Measurements from ENCODE around the gene TMEM161A.

The TMEM161A gene

DNA sequence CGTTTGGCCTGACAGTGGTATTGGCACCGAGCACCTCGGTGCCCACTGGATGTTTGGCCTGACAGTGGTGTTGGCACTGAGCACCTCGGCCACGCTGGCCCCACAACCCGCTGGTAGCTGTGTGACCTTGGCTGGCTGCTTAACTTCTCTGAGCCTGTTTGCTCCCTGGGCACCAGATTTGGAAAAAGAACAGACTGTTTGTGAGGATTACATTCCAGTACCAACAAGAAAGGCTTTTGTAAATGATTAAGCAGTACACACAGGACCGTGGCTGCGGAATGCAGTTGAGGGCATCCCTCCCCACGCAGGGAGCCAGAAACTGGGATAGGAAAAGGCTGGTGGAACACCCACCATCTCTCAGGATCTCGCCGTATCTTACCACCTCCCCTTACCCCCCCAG, 42.6 kb downstream of the TMEM161A start:
- DNase-seq, result no peak

DNA sequence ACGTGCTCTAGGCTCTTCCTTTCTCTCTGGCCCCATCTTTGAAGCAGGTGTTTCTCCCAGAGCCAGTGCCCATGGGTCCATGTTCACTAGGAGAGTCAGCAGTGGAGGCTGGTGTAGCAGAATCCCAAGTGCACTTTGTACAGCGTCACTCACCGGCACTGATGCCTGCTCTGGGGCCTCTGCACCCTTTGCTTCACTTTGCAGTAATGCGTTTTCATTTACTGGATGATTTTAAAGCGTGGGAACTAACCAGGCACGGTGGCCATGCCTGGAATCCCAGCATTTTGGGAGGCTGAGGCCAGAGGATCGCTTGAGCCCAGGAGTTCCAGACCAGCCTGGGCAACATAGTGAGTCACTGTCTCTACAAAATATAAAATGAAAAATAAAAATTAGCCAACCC, 43.8 kb downstream of the TMEM161A start:
- no peak for DNase-seq

DNA sequence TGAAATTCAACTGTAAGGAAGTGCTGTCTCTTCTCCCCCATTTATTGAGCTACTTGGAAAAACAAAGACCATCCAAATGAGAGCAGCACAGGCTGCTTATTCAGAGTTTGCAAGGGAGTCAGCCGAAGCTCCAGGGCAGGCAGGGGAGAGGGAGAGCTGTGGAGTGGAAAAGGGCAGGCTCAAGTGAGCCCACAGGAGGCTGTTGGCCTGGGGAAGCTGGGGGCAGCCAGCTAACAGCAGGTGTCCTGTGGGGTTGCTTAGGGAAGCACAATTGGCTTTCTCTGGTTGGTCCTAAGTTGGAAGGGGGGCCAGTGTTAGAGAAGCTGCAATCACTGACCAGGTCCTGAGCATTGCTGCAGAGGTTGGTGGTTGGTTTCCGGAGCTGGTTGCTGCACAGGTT, 50.6 kb downstream of the TMEM161A start:
- DNase-seq, result no peak

DNA sequence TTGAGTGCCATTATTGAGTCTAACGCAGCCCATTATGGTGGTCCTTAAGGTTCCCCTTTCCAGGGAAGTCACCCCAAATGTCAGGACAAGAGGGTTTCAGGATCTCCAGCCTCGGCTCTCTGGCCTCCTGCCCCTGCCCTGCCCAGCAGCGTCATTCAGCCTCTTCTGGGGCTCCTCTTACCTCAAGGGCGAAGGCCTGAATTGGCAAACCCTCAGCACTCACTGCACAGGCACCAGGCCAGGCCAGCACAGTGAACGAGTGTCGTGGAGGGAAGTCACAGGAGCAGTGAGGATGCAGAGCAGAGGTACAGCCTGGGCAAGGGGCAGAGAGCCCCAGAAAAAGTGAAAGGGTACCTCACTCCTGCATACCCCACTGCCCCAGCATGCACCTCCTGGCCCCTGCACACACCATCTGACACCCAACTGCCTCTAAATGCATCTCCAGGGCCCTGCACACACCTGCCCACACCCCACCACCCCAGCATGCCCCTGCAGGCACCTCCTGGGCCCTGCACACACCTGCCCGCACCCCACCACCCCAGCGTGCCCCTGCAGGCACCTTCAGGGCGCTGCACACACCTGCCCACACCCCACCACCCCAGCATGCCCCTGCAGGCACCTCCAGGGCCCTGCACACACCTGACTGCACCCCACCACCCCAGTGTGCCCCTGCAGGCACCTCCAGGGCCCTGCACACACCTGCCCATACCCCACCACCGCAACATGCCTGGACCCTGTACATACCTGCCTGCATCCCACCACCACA, 54.7 kb downstream of the TMEM161A start:
- no peak for DNase-seq

DNA sequence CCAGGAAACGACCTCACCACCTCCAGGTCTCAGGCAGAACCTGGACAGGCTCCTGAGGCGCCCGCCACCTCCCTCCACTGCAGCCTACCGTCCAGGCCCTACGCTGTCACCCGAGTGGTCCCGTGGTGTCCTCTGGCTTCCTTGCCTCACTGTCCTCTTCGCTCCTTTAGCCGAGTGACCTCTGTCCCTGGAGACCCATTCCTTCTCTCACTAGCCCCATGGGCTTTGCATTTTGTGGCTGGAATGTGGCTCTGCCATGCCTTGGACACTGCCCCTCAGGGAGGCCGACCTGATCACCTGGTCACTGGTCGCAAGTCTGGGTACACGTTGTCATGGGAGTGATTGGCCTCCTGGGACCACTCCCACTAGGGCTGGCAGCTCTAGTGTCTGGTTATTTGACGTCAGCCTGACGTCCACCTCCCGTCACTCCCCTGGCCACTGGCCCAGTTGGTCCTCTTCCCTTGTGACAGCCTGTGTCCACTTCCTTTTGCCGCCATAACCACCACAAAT, 56.6 kb downstream of the TMEM161A start:
- no peak for DNase-seq

DNA sequence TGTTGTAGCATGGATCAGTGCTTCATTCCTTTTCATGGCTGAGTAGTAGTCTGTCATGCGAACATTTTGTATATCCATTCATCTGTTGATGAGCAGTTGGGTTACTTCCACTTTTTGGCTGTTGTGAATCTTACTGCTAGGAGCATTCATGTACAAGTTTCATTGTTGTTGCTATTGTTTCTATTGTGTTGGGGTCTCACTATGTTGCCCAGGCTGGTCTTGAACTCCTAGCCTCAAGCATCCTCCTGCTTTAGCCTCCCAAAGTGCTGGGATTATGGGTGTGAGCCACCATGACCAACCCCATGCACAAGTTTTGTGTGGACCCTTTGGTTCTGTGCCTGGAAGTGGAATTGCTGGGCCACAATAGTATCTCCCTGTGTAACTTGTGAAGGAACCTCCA, 58.7 kb downstream of the TMEM161A start:
- DNase-seq, result no peak

DNA sequence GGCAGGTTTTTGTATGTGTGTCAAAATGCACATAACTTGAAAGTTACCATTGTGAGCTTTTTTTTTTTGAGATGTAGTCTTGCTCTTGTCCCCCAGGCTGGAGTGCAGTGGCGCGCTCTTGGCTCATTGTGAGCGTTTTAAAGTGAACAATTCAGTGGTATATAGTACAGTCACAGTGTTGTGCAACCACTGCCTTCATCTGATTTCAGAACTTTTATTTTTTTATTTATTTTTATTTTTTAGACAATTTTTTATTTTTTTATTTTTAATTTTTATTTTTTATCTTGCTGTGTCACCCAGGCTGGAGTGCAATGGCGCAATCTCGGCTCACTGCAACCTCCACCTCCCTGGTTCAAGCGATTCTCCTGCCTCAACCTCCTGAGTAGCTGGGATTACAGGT, 59.5 kb downstream of the TMEM161A start:
- no peak for DNase-seq

DNA sequence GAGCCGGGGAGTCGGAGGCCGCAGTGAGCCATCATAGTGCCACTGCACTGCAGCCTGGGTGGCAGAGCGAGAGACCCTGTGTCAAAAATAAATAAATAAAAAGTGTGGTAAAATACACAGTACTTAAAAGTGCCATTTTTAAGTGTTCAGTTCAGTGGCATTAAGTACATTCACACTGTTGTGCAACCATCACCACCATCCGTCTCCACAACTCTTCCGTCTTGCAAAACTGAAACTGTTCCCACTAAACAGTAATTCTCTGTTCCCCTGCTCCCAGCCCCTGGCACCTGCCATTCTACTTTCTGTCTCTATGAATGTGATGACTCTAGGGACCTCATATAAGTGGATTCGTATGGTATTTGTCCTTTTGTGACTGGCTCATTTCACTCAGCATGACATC, 61.2 kb downstream of the TMEM161A start:
- no peak for DNase-seq

DNA sequence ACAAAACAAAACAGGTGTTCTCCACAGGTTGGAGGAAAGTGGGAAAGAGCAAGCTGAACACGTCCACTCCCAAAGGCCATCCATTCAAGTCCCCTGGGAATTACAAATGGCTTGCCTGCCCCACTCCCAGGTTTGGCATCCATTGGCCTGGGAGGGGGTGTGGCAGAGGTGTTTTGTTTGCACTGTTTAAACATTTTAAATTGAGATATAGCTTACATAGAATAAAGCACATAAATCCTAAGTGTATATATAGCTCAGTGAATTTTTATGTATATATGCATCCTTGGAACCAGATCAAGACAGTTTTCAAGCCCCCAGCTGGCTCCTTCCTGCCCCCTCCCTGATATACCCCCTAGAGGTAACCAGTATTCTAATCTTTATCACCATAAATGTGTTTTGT, 61.8 kb downstream of the TMEM161A start:
- DNase-seq, result no peak

DNA sequence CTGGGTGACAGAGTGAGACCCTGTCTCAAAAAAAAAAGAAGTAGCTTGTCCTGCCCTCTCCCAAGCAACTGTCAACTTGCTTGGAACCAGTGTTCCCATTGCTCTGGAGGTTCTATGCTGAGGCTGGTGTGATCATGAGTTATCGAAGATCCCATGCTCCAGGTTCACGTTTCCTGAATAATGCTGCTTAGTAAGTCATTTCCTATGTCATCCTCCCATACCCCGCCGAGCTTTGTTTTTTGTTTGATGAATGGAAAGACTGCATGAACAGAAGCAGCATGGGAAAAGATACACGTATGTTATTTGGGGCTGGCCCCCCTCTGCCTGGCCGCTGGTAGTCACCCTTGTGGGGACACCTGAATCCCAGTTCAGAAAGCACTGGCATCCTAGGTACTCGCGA, 63.2 kb downstream of the TMEM161A start:
- DNase-seq, result no peak

DNA sequence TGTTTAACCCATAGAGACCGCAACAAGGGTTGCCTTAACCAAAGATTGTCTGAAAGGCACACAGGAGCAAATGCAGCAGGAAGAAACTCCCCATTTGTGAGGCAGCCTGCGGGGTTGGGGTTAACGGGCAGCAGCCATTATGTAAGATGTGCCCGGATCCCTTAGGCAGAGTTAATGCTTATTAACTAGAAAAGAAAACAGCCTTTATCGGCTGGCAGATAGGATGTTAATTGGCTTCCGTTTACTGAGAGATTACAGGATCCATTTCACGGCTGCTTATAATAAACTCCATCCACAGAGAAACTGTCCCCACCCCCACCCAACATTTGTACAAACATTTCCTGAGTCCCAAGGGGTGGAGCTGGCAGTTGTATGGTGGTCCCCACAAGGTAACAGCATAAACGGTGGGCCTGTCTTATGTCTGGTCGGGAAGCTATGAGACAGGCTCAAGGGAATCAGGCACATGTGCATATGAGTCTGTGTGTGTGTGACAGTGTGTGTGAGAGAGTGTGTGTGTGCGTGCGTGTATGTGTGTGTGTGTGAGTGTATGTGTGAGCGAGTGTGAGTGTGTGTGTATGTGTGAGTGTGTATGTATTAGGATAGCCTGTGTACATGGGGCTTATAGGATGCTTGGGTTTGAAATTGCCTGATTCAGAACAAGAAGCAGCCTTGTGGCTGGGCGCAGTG, 63.9 kb downstream of the TMEM161A start:
- DNase-seq, result no peak

DNA sequence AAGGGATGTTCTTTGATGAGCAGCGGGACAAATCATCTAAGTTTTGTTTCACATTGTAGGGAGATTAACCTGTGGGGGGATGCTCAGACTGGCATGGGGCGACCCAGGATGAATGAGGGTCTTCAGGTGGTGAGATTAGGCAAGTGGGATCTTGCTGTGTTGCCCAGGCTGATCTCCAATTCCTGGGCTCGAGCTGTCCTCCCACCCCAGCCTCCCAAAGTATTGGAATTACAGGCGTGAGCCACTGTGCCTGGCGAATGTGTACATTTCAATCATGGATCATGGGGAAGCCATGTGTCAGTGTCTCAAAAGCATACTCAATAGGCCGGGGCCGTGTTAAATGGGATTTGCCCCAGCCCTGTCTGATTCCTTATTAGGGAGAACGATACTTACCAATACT, 66.4 kb downstream of the TMEM161A start:
- DNase-seq, result no peak

All from activated naive CD4-positive, alpha-beta T cell treated with Interleukin-2 at 50 U/mL for 16 hours (primary cell).